ENCODE measurements around the gene FKTN.

FKTN gene

GRCh38 chr9:105636331-105636730 is 78.4 kb downstream of the FKTN start:
- no peak for DNase-seq

GRCh38 chr9:105637787-105638395 is 80.0 kb downstream of the FKTN start:
- DNase-seq = no peak

- DNase-seq = no peak
These were observed 82.0 kb downstream of the FKTN start for GRCh38 chr9:105639936-105640335.

GRCh38 chr9:105643795-105644194 is 85.9 kb downstream of the FKTN start:
- no peak for DNase-seq

GRCh38 chr9:105646879-105647594 is 89.1 kb downstream of the FKTN start:
- DNase-seq = peak; percentile 67

GRCh38 chr9:105647595-105648349 is 89.8 kb downstream of the FKTN start:
- DNase-seq = peak; percentile 66

GRCh38 chr9:105651806-105652205 is 93.9 kb downstream of the FKTN start:
- peak; percentile 99 for DNase-seq

GRCh38 chr9:105656131-105656921 is 98.4 kb downstream of the FKTN start:
- no peak for DNase-seq

- DNase-seq = no peak
These were observed 100.4 kb downstream of the FKTN start for GRCh38 chr9:105658351-105658750.

GRCh38 chr9:105661011-105661410 is 103.1 kb downstream of the FKTN start:
- no peak for DNase-seq

GRCh38 chr9:105662184-105663104 is 104.5 kb downstream of the FKTN start, which contains the start of gene TAL2:
TAL2 (plus strand) TSS chr9:105662457; CDS start chr9:105662497, 40 bp downstream.
- DNase-seq = no peak

GRCh38 chr9:105663914-105664313 is 106.0 kb downstream of the FKTN start:
- DNase-seq = no peak

GRCh38 chr9:105667867-105668266 is 109.9 kb downstream of the FKTN start:
- no peak for DNase-seq

GRCh38 chr9:105670315-105670714 is 112.4 kb downstream of the FKTN start:
- DNase-seq = no peak

- DNase-seq = no peak
These were observed 112.8 kb downstream of the FKTN start for GRCh38 chr9:105670775-105671174.

GRCh38 chr9:105672711-105673234 is 114.8 kb downstream of the FKTN start:
- DNase-seq = no peak

- no peak for DNase-seq
These were observed 116.0 kb downstream of the FKTN start for GRCh38 chr9:105673850-105674387.

- DNase-seq = peak; percentile 80
These were observed 118.5 kb downstream of the FKTN start for GRCh38 chr9:105676351-105676923.

GRCh38 chr9:105678163-105678562 is 120.2 kb downstream of the FKTN start:
- no peak for DNase-seq

- DNase-seq = no peak
These were observed 120.8 kb downstream of the FKTN start for GRCh38 chr9:105678781-105679180.
